ENCODE results near the gene CHST4.

GRCh38 chr16:71492786-71493185, 33.4 kb upstream of the CHST4 start:
- TF ChIP-seq CTCF (optimal IDR thresholded peaks at IDR 0.05 in 1 of 3, IDR thresholded peaks at IDR 0.05 in 1 of 3, conservative IDR thresholded peaks at IDR 0.05 in 1 of 3; ENCODE audit: extremely low read depth in 1 of 3, insufficient read depth in 2 of 3, low read length in 3 of 3) = no peak
- TF ChIP-seq EZH2 (IDR thresholded peaks at IDR 0.05; ENCODE audit: low read length) = no peak
